DMS 273 treated with DMSO at 0.1 percent for 48 hours (cell line): ENCODE results near the gene SKAP1.
"Not testable (repeated sequence)": the region's sequence is repeated elsewhere in the genome, so short reads cannot be mapped to it uniquely, and the experiment has no call there.

Experiments
- DNase-seq: peaks from one replicate; lab custom pipeline; 2025; lab: John Stamatoyannopoulos, UW

Gene SKAP1

GRCh38 chr17:48368352-48368908 lies 61.6 kb downstream of the SKAP1 start:
- no peak for DNase-seq

GRCh38 chr17:48363161-48363560 lies 66.9 kb downstream of the SKAP1 start:
- no peak for DNase-seq

- not testable (repeated sequence) for DNase-seq
Observed at GRCh38 chr17:48360861-48361633, 69.0 kb downstream of the SKAP1 start.

- DNase-seq, result no peak
Observed at GRCh38 chr17:48357779-48358602, 72.0 kb downstream of the SKAP1 start.

GRCh38 chr17:48356866-48357265 lies 73.1 kb downstream of the SKAP1 start:
- no peak for DNase-seq

- no peak for DNase-seq
Observed at GRCh38 chr17:48352630-48353029, 77.4 kb downstream of the SKAP1 start.

GRCh38 chr17:48351911-48352332 lies 78.1 kb downstream of the SKAP1 start:
- DNase-seq, result no peak

GRCh38 chr17:48348352-48348751 lies 81.7 kb downstream of the SKAP1 start:
- no peak for DNase-seq

GRCh38 chr17:48347177-48347576 lies 82.8 kb downstream of the SKAP1 start:
- no peak for DNase-seq

GRCh38 chr17:48344251-48344650 lies 85.8 kb downstream of the SKAP1 start:
- DNase-seq, result no peak

GRCh38 chr17:48340916-48341315 lies 89.1 kb downstream of the SKAP1 start:
- no peak for DNase-seq

GRCh38 chr17:48338720-48339119 lies 91.3 kb downstream of the SKAP1 start:
- no peak for DNase-seq

- not testable (repeated sequence) for DNase-seq
Observed at GRCh38 chr17:48337903-48338302, 92.1 kb downstream of the SKAP1 start.

GRCh38 chr17:48336986-48337385 lies 93.0 kb downstream of the SKAP1 start:
- no peak for DNase-seq

GRCh38 chr17:48335858-48336500 lies 94.0 kb downstream of the SKAP1 start:
- no peak for DNase-seq

- DNase-seq, result no peak
Observed at GRCh38 chr17:48335146-48335784, 94.7 kb downstream of the SKAP1 start.

GRCh38 chr17:48333034-48333530 lies 96.9 kb downstream of the SKAP1 start:
- no peak for DNase-seq

GRCh38 chr17:48330887-48331286 lies 99.1 kb downstream of the SKAP1 start:
- no peak for DNase-seq

GRCh38 chr17:48330421-48330820 lies 99.6 kb downstream of the SKAP1 start:
- no peak for DNase-seq

- no peak for DNase-seq
Observed at GRCh38 chr17:48328457-48328856, 101.6 kb downstream of the SKAP1 start.

GRCh38 chr17:48326310-48326709 lies 103.7 kb downstream of the SKAP1 start:
- no peak for DNase-seq

- DNase-seq, result no peak
Observed at GRCh38 chr17:48322060-48322459, 108.0 kb downstream of the SKAP1 start.
